Measurements from ENCODE around the gene NFATC2. TPM values are rescaled to one million over a fixed set of nuclear protein-coding genes. Genes with fewer than 3 reads are reported as not detected.
"Not testable (repeated sequence)": the region's sequence is repeated elsewhere in the genome, so short reads cannot be mapped to it uniquely, and the experiment has no call there.

NFATC2 gene
- total RNA-seq, 2 experiments from 2014 or later = 58.9 to 62.3 TPM

DNA sequence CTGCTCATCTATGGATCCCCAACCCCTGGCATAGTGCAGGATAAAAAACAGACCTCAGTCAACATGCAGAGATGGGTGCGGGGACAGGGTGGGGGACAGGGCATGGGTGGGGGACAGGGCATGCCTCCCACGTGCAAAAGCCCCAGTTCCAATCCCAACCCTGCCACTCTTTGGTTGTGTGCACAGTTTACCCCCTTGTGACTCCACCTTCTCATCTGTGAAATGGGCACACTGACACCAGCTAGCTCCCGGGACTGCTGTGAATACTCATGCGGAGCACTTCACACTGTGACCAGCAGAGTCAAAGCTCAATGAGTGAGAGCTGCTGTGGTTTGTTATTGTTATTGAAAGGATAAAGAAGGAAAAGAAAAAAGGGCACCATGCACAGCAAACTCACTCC, 69.3 kb downstream of the NFATC2 start:
- POLR2A ChIA-PET = no interaction called here
- H3K27me3 Mint-ChIP-seq = no peaks in the 10 kb centered on the region
- DNase-seq (no peak), ATAC-seq (ENCODE audit: low read depth) (no peak)
- H3K9me3 Mint-ChIP-seq = peaks cover 3% of the 10 kb centered on the region
- H3K4me3 Mint-ChIP-seq = no peak overlapping the region
- H3K4me1 Mint-ChIP-seq = peaks cover 69% of the 10 kb centered on the region
- peak overlapping the region; percentile 40 for H3K27ac Mint-ChIP-seq
- H3K36me3 Mint-ChIP-seq = peaks cover 60% of the 10 kb centered on the region

DNA sequence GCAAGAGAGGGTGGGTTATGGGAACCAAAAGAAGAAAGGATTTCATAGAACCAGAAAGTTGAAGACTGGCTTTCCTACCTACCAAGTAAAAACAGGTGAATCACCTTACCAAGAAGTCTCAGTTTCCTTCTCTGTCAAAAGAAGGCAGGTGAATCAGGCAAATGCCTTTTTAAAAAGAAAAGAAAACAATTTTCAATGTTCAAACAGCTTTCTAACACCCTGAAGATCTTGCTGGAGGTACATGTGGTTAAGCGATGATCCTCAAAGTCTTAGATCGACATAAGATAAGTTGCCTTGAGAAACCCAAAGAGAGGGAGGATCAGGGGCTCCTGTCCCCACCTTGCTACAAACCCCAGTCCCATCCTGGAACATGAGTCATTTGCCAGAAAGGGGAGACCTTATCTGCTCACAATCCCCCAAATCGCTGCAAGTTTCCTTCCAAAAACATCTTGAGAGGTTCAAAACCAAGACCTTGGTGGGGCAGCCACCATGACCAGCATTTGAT, 71.6 kb downstream of the NFATC2 start:
- peak overlapping the region; percentile 41 for H3K4me3 Mint-ChIP-seq
- ATAC-seq (ENCODE audit: low read depth) (peak; percentile 87), DNase-seq (peak; percentile 42)
- no peaks in the 10 kb centered on the region for H3K27me3 Mint-ChIP-seq
- POLR2A ChIA-PET = interaction anchor here (0.8 to 2.0 kb wide), 7 partner anchors 10 to 71 kb away, joined by 3 to 5 read pairs (median 4); no protein-coding TSS in a partner anchor
- no peaks in the 10 kb centered on the region for H3K9me3 Mint-ChIP-seq
- H3K36me3 Mint-ChIP-seq = peaks cover 53% of the 10 kb centered on the region
- H3K27ac Mint-ChIP-seq = peak overlapping the region; percentile 85
- H3K4me1 Mint-ChIP-seq = peaks cover 56% of the 10 kb centered on the region

DNA sequence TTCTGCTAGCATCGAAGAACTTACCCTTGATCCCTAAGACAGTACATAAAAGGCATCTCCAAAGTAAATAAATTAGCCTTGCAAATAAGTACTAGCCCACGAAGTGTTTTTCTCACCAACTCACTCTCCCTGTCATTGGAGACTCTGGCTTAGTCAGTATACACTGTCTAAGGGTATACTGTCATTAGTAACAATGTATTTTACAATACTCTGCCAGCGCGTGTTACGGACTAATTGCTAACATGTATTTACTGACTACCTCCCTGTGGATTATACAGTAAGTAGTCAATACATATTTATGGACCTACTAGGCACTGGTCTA, 72.1 kb downstream of the NFATC2 start:
- Mint-ChIP-seq H3K27me3 (no peaks in the 10 kb centered on the region), H3K9me3 (no peaks in the 10 kb centered on the region), H3K4me3 (peak overlapping the region; percentile 41)

DNA sequence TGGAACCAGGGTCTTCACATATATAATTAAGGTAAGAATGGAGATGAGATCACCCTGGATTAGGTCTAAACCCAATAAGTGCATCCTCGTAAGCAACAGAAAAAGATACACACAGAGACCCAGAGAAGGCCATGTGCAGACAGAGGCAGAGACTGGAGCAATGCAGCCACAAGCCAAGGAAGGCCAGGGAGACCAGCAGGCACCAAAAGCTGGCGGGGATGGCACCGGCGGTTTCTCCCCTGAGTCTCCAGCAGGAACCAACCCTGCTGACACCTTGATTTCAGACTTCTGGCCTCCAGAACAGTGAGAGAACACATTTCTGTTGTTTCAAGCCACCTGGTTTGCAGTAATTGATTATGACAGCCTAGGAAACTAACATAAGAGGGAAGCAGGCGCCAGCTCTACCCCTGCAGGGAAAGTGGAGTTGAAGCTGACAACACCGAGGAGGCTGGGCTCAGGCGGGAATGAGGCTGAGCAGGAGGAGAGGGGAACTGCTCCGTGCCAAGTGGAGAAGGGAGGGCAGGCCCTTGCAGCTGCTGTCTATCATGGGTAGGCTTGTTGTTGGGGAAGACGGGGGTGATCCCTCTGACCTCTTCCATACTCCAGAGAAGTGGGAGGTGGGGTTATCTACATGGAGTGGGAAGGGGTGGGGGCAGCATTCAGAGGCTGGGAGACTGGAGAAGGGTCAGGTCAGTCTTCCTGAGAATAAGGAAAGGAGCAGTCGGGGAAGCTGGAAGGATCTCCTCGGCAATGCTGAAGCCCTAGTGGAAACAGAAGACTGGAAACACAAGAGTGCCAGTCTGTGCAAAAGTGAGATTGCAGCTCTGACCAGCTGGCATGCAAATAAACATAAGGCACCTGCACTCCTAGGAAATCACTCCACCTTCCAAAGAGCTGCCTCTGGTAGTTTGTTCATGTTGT, 72.7 kb downstream of the NFATC2 start:
- POLR2A ChIA-PET = interaction anchor here (2.0 kb wide), 1 partner anchor 31 kb away, joined by 4 read pairs; no protein-coding TSS in a partner anchor
- Mint-ChIP-seq H3K27ac (peak overlapping the region; percentile 85), H3K4me3 (peak overlapping the region; percentile 56), H3K27me3 (no peaks in the 10 kb centered on the region), H3K9me3 (no peaks in the 10 kb centered on the region), H3K36me3 (peaks cover 55% of the 10 kb centered on the region), H3K4me1 (peaks cover 53% of the 10 kb centered on the region)
- ATAC-seq (ENCODE audit: low read depth) (no peak), DNase-seq (no peak)

More for the DNA sequence above, 72.1 kb downstream of the NFATC2 start:
- peaks cover 53% of the 10 kb centered on the region for H3K4me1 Mint-ChIP-seq
- H3K36me3 Mint-ChIP-seq = peaks cover 55% of the 10 kb centered on the region
- H3K27ac Mint-ChIP-seq = peak overlapping the region; percentile 85
- peak; percentile 28 for ATAC-seq (ENCODE audit: low read depth)
- POLR2A ChIA-PET = interaction anchor here (0.8 to 2.0 kb wide), 5 partner anchors 23 to 69 kb away, joined by 3 to 5 read pairs (median 4); no protein-coding TSS in a partner anchor
- no peak for DNase-seq

DNA sequence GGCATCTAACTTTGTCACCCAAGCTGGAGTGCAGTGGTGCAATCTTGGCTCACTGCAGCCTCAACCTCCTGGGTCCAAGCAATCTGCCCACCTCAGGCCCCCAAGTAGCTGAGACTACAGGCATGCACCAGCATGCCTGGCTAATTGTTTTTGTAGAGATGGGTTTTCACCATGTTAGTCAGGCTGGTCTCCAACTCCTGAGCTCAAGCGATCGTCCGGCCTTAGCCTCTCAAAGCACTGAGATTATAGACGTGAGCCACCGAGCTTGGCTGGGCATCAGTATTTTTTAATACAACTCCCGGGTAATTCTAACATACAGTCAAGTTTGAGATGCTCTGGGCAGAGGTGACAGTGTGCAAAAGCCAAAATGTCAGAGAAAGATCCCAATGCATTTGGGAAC, 73.5 kb downstream of the NFATC2 start:
- ATAC-seq (ENCODE audit: low read depth) (no peak), DNase-seq (no peak)
- Mint-ChIP-seq H3K27ac (peak overlapping the region; percentile 85), H3K27me3 (no peaks in the 10 kb centered on the region), H3K36me3 (peaks cover 53% of the 10 kb centered on the region), H3K4me3 (peak overlapping the region; percentile 56), H3K9me3 (no peaks in the 10 kb centered on the region), H3K4me1 (peaks cover 51% of the 10 kb centered on the region)
- POLR2A ChIA-PET = no interaction called here

DNA sequence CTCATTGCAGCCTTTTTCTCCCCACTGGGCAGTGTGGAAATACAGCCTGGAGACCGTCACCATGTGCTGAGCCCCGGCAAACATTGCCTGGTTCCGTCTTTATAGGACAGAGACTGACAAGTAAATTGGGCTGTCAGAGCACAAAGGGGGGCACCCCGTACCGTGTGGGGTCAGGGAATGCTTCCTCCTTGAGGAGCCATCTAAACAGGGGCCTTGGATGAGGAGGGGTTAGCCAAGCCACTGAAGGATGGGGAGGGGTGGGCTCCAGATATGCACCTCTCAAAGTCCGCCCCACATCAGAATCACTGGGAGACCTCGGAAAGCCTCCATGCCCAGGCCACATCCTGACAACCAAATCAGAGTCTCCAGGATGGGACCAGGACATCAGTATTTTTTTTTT, 73.9 kb downstream of the NFATC2 start:
- Mint-ChIP-seq H3K27ac (peak overlapping the region; percentile 85), H3K9me3 (no peaks in the 10 kb centered on the region), H3K27me3 (no peaks in the 10 kb centered on the region), H3K36me3 (peaks cover 54% of the 10 kb centered on the region), H3K4me3 (no peak overlapping the region), H3K4me1 (peaks cover 49% of the 10 kb centered on the region)
- POLR2A ChIA-PET = no interaction called here
- DNase-seq = no peak
- ATAC-seq (ENCODE audit: low read depth) = no peak

DNA sequence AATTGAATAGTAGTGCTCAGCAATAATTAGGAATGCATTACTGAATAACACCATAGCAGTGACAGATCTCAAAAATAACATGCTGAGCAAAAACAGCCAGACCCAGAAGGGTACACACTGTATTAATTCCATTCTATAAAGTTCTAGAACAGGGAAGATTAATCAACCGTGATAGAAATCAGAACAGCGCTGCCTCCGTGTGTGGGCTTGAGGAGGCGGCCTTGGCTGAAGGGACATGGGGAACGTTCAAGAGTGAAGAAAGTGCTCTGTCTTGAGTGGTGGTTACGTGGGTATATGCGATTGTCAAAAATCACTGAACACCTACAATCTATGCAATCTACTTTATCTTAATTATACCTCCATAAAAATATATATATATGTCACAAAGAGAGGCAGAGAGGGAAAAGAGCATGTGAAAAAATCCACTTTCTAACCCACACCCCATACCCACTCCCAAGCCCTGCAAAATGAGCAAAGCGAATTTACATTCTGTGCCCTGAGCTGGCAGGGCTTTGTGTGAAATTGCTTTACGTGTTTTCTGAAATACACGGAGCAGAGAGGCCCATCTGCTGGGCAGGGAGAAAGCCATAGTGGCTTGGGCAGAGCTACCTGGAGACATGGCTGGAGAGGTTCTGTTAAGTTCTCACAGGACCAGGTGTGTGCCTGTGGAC, 74.4 kb downstream of the NFATC2 start:
- POLR2A ChIA-PET = no interaction called here
- DNase-seq = no peak
- H3K27me3 Mint-ChIP-seq = no peaks in the 10 kb centered on the region
- no peak for ATAC-seq (ENCODE audit: low read depth)
- H3K4me3 Mint-ChIP-seq = no peak overlapping the region
- H3K4me1 Mint-ChIP-seq = peaks cover 47% of the 10 kb centered on the region
- H3K9me3 Mint-ChIP-seq = no peaks in the 10 kb centered on the region
- H3K36me3 Mint-ChIP-seq = peaks cover 50% of the 10 kb centered on the region
- peak overlapping the region; percentile 38 for H3K27ac Mint-ChIP-seq

DNA sequence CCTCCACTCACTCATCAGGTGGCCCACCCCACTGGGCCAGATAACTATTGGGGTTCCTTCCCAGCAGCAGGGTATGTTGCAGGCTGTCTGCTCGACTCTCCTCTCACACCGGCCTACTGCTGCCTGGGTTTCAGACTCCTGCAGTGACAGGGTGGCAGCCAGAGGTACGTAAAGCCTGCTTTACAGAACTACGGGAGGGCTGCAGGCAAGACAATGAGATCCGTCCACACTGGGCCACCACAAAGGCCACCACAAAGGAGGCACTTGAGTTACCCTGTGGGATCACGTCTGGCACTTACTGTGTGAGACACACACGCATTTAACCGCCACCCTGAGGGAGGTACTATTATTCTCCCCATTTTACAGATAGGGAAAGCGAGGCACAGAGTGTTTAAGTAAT, 78.5 kb downstream of the NFATC2 start:
- H3K4me3 Mint-ChIP-seq = no peak overlapping the region
- DNase-seq (no peak), ATAC-seq (ENCODE audit: low read depth) (no peak)
- peaks cover 14% of the 10 kb centered on the region for H3K4me1 Mint-ChIP-seq
- peaks cover 45% of the 10 kb centered on the region for H3K36me3 Mint-ChIP-seq
- no peaks in the 10 kb centered on the region for H3K27me3 Mint-ChIP-seq
- POLR2A ChIA-PET = interaction anchor here (1.1 to 1.3 kb wide), 2 partner anchors 32 to 38 kb away, joined by 3 read pairs; no protein-coding TSS in a partner anchor
- H3K9me3 Mint-ChIP-seq = no peaks in the 10 kb centered on the region
- H3K27ac Mint-ChIP-seq = peak overlapping the region; percentile 54

DNA sequence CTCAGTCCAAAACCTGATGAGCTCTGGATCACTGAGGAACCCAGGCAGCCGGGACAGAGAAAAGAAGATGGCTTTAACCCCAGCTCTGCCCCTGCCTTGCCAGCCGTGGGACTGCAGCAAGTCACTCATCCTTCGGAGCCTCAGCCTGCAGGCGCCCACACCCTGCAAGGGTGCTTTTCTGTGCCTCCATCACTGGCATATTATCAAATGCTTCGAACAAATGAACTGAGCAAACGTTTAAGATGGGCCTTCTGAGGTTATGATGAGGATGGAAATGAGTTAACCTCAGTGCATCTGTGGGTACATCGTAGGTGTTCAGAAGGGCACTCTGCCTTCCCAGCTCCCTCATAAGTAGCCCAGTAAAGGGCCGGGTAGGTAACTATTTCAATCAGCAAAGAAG, 79.0 kb downstream of the NFATC2 start:
- H3K27me3 Mint-ChIP-seq = no peaks in the 10 kb centered on the region
- peak overlapping the region; percentile 54 for H3K27ac Mint-ChIP-seq
- ATAC-seq (ENCODE audit: low read depth) (no peak), DNase-seq (no peak)
- POLR2A ChIA-PET = interaction anchor here (1.1 to 1.3 kb wide), 2 partner anchors 32 to 39 kb away, joined by 3 read pairs; no protein-coding TSS in a partner anchor
- no peaks in the 10 kb centered on the region for H3K9me3 Mint-ChIP-seq
- peaks cover 48% of the 10 kb centered on the region for H3K36me3 Mint-ChIP-seq
- peaks cover 14% of the 10 kb centered on the region for H3K4me1 Mint-ChIP-seq
- no peak overlapping the region for H3K4me3 Mint-ChIP-seq

DNA sequence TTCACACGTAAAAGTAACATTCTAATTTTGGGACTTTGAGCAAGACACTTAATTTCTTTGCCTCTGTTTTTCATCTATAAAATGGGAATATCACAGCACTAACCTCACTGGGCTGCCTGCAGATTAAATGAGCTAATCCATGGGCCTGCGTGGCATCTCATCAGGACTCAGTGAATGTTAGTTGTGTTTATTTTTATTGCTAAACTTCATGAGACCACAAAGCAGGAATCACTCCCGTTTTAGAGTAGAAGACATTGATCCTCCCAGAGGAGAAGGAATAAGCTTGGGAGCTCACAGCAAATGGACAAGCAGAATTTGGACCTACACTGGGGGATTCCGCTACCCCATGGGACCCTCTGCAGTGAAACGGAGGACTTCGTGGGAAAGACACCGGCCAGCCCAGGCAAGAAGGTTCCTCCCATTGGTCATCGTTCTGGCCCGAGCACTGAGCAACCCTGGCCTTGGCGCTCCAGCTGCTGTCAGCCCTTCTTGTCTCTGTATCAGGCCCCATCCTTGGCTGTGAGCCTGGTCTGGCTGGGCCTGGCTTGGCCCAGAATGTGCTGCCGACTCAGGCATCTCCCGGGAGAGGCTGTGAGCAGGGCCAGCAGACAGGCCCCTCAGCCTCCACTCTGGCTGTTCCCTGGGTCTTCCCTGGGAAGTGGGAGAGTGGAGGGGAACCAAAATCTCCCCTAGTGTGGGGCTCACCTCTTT, 79.8 kb downstream of the NFATC2 start:
- H3K27me3 Mint-ChIP-seq = no peaks in the 10 kb centered on the region
- no peaks in the 10 kb centered on the region for H3K9me3 Mint-ChIP-seq
- H3K4me1 Mint-ChIP-seq = peaks cover 10% of the 10 kb centered on the region
- H3K27ac Mint-ChIP-seq = no peak overlapping the region
- DNase-seq (no peak), ATAC-seq (ENCODE audit: low read depth) (no peak)
- H3K4me3 Mint-ChIP-seq = no peak overlapping the region
- POLR2A ChIA-PET = no interaction called here
- H3K36me3 Mint-ChIP-seq = peaks cover 48% of the 10 kb centered on the region

DNA sequence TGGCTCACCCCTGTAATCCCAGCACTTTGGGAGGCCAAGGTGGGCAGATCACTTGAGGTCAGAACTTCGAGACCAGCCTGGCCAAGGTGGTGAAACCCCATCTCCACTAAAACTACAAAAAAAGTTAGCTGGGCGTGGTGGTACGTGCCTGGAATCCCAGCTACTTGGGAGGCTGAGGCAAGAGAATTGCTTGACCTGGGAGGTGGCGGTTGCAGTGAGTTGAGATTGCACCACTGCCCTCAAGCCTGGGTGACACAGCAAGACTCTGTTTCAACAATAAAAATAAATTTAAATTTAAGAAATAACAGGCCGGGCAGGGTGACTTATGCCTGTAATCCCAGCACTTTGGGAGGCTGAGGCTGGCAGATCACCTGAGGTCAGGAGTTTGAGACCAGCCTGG, 80.7 kb downstream of the NFATC2 start:
- H3K4me1 Mint-ChIP-seq; ATAC-seq (ENCODE audit: low read depth); H3K9me3 Mint-ChIP-seq; POLR2A ChIA-PET; H3K27me3 Mint-ChIP-seq; H3K4me3 Mint-ChIP-seq; DNase-seq; H3K27ac Mint-ChIP-seq: not testable (repeated sequence)
- H3K36me3 Mint-ChIP-seq = peaks cover 48% of the 10 kb centered on the region

DNA sequence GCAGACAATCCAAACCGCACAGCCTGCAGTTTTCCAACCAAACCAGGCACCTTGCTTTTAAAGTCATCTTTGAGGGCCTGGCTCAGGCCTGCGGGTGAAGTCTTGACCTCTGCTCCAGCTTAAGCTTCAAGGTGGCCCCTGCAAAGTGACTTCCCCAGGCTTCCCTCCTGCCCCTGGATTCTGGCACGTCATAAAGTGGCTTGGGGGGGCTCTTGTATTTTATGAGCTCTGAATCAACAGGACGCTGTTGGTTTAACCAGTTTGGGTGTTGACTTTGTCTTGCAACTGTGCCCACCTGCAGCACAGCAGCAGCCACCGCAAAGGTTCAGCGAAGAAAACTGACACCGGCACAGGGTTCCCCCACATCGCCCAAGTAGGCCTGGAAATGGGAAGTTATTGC, 81.2 kb downstream of the NFATC2 start:
- H3K4me1 Mint-ChIP-seq = peaks cover 11% of the 10 kb centered on the region
- no peaks in the 10 kb centered on the region for H3K9me3 Mint-ChIP-seq
- H3K27me3 Mint-ChIP-seq = no peaks in the 10 kb centered on the region
- POLR2A ChIA-PET = no interaction called here
- H3K36me3 Mint-ChIP-seq = peaks cover 51% of the 10 kb centered on the region
- no peak overlapping the region for H3K4me3 Mint-ChIP-seq
- DNase-seq (no peak), ATAC-seq (ENCODE audit: low read depth) (no peak)
- peak overlapping the region; percentile 43 for H3K27ac Mint-ChIP-seq

Measured in activated naive CD8-positive, alpha-beta T cell treated with anti-CD3 and anti-CD28 coated beads, Interleukin-2, amount 10 ng/mL, durations not matched to agents 7 days and 5 days (primary cell).